T-helper 1 cell treated with Interleukin-12 subunit alpha and Interleukin-12 subunit beta and Interleukin-4 antibody, amounts not matched to agents 30 ng/mL and 1 ng/mL, for 36 hours (primary cell): ENCODE results near the gene ADAMTS3. TPM values are rescaled to one million over a fixed set of nuclear protein-coding genes. Genes with fewer than 3 reads are reported as not detected.
"Not testable (repeated sequence)": the region's sequence is repeated elsewhere in the genome, so short reads cannot be mapped to it uniquely, and the experiment has no call there.

Experiments
- intact Hi-C: fragments of 100-400 bp; cut with micrococcal nuclease; formaldehyde crosslinking; loops from one replicate; pipeline ENCODE4 v1.15.1; 2024
- total RNA-seq: library from RNA; stranded (reverse); gene quantifications from 2 replicates; pipeline ENCODE4 v1.2.3, GENCODE V29; 2022

Gene ADAMTS3
- total RNA-seq, 1 donor from 2014 or later: not detected

DNA sequence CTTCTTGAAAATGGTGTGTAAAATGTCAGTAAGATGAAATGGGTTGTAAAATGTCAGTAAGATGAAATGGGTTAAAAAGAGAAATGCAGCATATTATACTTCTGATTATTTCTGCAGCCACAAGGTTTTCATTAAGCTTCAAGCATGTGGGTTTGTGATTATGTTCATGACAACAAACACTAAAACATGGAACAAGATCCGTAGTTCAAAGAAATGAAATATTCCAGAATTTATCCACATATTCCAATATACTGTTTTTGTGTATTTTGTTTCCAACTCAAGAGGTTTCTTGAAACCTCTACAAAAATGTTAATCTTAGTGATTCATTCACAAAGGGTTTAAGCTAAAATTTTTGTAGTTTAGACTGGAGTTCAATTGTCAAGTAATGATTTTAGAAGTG is 84.0 kb downstream of the ADAMTS3 start:
- intact Hi-C loops: no loop called here

DNA sequence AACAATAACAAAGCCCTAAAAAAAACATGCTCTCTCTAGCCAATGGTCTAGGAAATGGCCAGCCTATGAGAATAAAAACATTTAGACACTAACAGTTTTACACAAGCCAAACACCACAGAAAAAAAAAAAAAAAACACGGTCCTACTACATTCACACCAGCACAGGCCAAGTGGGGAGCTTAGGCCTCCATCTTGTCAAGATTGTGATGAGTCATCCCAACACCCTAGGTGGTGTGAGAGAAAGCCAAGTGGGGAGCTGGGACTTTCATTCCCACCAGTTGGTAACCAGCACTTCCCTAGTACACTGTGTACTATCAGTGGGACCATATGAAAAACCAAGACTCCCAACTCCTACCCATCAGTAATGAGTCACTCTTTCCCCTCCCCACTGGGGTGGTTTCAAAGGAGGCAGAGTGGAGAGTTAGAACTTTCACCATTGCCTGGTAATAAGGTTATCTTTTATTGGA is 95.6 kb downstream of the ADAMTS3 start:
- intact Hi-C loops: no loop called here

DNA sequence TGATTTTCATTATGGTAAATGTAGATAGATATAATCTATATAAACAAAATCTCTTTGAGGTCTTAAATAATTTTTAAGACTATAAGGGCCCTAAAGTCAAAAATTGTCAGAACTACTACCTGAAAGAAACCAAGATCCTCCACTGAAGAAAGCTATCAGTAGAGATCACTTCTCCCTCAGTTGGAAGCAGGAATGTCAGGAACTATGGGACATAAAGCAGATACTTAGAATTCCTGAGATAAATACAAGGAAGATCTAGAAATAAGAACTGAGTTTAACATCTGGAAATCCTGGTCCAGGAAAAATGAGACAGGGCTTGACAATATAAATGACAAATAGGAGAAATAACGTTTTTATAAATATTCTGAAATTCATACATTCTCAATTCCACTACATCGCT is 97.2 kb downstream of the ADAMTS3 start:
- intact Hi-C loops: no loop called here

DNA sequence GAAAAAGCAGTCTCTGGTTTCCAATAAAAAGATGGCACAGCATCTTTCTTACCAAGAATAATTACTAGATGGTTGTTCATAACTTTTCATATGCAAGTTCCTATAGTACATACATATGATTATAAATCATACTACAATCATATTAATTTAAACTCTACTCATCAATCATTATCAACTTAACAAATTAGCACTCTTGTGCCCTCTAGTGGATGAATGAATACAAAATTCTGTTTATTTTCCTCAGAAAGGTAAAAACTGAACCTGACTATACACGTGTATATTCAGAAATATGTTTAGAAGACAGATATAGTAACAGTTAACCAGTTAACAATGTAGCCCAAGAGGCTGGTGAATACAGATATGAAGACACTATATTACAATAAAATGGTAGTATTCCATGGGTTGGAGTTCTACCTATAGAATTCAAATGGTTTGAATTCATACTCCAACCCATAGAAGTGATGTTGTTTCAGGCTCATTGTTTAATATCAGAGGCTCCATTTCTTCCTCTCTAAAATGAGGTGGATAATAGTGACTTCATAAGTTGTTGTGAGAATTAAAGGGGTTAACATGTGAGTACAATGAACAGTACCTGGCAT is 100.0 kb downstream of the ADAMTS3 start:
- intact Hi-C loops: loop anchor here (2.0 kb wide), 1 partner anchor 142 kb away; no protein-coding TSS in a partner anchor

DNA sequence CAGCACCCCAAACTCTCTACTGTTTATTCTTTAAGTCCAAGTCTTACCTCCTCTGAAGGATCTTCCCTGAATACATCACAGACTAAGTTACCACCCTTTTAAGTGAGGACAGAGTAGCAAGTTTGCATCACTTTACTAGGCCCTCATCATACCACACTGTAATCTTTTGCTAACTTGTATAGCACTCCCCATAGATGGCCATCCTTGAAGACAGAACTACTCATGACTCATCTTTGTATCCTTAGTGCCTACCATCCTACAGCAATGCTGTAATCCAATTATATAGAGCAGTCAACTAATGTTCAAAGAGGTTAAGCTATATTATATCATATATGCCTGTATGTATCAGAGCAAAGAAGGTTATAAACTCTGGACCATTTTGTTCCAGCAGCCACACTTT is 101.4 kb downstream of the ADAMTS3 start:
- intact Hi-C loops: loop anchor here (2.0 kb wide), 1 partner anchor 141 kb away; no protein-coding TSS in a partner anchor

DNA sequence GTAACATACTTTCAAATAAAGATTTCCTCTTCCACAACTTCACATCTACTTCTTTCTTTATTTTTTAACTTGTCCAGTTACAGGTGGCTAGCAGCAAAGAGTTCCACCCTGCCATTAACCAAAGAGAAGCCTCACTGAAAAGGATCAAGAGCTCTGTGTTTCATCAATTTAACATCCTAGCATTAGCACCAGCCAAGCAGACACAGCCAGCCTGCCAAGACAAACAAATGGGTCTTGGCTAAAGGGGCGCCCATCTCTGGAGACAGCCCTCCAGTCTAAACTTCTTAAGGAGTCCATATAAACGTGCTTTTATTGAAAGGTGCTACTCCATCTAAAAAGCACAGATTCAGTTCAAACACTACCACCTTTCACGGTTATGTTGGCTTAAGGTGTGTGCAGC is 105.3 kb downstream of the ADAMTS3 start:
- intact Hi-C loops: no loop called here

DNA sequence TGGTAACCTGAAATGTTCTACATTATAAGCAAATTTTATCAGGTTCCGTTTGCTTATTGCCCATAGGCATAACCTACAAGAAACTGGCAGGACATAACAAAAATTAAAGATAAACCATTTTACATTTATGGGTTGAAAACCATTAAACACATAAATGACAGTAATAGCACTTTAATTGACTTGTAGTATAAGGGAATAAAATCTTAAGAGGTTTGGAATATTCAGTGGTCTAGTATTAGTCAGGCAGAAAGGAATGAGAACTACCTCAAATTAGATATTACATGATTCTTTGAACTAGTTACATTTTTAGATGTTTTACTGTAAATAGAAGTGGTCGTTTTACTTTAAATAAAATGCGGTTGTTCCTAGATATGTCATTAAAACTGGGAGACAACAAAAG is 111.9 kb downstream of the ADAMTS3 start:
- intact Hi-C loops: no loop called here

DNA sequence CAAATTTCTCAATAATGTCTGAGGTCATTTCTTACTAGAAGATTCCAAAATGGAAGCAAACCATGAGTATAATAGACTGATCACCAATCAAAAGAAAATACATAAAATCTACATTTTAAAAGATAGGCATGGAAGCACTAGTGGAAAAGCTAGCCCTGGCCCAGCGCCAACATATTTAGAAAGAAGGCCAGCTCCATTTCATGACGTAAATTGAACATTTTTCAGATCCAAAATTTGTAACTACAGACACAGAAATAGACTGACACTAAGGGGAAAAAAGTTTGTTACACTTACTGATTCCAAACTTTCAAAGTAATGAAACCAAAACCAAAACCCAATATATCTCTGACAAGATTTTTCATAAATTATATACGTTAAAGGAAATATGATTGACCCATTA is 117.7 kb downstream of the ADAMTS3 start:
- intact Hi-C loops: no loop called here

DNA sequence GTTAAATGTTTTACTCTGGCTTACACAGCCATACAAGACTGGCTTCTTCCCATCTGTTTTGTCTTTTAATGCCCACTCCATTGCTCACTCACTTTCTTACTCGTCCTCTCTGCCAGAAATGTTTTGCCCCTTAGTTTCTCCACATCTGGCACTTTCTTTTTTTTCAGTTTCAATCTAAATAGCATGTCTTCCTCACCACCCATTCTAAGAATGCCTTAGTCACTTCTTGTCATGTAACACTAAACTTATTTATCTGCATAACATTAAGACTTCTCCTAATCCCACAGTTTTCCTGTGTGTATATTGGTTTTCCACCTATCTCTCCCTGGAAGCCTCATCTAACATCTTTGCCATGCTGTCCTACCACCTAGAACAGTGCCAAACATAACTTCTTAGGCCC is 119.3 kb downstream of the ADAMTS3 start:
- intact Hi-C loops: no loop called here

DNA sequence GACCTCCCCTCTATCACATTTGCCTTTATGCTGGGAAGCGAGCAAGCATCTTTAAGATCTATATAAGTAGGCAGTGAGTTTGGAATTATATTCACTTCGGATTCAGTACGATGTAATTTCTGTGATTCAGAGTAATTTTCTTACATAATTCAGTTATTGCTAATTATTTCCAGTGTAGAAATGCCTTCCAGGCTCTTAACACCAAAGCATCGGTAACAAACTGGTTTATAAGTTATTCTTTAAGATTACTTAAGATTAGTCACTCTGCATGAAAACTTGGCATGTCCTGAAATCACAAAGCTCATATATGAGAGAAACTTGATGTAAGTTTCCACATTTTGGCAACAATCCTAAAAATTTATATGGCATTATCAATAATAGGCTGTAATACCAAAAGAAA is 120.8 kb downstream of the ADAMTS3 start:
- intact Hi-C loops: no loop called here

DNA sequence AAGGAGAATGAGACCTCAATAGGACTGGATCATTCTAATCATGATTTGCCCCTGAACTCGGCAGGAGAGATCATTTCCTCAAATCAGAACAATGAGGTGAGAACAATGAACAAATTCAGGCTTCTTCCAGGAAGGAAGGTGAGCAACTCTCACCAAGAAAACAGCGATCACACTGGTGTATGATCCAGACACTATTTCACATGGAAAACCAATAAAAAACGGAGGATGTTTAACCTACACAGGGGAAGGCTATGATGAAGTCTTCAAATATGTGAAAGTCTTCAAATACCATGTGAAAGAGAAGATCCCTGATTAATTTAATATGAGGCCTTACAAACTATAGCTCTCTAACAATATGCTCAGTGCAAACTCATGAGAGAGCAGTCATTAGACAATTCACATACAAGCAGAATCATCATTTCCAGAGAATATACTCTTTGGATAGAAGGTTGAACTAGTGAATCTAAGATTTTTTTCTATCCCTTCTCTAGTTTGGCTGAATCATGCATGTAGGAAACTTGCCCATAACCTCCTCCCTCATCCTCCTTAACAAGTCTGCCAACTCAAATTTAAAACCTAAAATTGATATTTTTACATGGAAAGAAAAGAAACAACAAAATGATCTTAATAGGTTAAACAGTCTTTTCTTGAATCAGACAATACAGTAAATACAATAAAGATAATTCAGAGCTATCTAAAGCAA is 122.5 kb downstream of the ADAMTS3 start:
- intact Hi-C loops: no loop called here

DNA sequence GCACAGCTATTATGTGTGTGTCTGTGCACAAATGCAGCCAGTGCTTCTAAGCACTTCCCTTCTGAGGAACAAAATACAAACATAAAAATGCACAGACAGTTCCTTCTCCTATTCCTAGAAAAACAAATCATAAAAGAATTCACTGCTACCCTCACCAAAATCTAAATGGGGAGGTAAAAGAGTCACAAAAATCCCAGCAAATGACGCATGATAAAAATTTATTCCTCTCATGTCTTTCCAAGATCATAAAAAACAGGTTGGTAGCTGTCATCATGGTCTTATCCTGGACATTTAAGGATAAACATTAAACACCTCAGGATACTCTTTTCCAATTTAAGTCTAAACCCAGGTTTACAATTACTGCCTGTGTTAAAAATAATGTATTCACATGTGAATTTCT is 124.9 kb downstream of the ADAMTS3 start:
- intact Hi-C loops: no loop called here

DNA sequence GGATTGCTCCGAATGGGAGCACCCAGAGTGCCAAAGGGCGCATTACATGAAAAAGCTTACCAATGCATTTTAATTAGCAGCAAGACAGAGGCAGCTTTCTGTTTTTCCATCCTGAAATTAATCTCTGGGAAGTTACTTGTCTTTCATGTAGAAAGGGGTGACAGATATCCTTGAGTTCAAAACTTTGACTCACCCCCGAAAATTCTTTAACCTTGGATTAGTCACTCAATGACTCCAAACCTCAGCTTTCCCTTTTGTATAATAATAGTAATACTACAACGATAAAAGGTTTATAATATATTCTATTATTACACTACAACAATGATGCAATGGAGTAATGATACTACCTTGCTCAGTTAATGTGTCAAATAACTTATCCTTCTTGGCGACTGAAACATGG is 126.3 kb downstream of the ADAMTS3 start:
- intact Hi-C loops: no loop called here

DNA sequence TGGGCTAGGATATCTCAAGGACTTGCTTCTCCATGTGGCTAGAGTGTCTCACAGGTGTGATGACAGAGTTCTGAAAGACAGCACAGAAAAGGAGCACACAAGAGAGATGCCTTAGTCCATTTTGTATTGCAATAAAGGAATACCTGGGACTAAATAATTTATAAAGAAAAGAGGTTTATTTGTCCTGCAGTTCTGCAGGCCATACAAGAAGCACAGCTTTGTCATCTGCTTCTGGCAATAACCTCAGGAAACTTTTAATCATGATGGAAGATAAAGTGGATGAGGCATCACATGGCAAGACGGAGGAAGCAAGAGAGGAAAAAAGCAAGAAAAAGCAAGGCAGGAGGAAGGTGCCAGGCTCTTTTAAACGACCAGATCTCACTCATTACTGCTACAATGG is 126.9 kb downstream of the ADAMTS3 start:
- intact Hi-C loops: no loop called here

DNA sequence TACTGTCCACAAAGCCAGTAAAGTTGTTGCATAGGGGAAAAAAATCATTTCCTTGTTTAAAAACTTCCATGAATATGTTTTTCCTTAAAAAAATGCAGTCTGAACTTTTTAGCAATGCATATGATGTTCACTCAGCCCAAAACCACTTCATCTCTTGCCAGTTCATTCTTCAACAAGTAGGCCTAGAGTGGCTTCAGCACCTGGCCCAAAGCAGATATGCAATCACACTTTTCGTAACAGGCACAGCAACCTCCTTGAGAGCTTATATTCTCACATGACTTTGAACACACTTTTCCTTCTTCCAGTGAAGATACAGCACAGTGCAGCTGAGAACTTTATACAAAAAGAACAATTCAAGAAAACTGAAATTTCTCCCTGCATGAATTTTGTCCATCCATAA is 128.6 kb downstream of the ADAMTS3 start:
- intact Hi-C loops: no loop called here

DNA sequence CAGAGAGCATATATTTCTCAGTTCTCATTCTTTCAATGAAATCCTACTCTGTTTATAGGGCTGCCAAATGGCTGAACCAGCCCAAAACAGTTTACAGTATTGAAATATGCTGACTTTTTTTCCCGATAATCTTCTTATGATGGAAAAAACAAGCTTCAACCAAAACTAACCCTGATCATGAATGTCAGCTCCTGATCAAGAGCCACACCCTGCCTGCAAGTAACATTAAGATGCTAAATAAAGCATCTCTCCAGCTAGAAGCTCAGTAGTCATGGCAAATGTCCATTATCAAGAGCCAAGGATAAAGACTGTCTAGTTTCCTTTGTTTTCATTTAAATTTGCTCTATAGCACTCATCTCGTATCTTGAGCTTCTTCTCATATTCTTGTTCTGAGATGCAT is 136.0 kb downstream of the ADAMTS3 start:
- intact Hi-C loops: no loop called here

DNA sequence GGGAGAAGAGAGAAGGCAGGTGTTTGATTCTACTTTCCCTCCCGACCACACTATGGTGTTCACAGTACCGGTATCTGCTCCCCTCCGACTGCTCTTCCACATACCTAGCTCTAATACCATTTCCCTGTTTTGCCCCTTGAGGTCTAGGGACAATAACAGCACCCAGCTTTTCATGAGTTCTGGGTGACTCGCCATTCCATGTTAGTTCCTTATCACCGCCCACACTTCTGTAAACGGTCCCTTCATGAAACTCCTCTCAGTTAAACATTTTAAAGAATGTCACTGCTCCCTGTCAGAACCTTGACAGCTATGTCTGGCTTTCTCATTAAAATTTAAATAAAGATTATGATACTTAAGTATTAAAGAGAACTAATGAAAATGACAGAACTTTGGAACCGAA is 136.7 kb downstream of the ADAMTS3 start:
- intact Hi-C loops: no loop called here

DNA sequence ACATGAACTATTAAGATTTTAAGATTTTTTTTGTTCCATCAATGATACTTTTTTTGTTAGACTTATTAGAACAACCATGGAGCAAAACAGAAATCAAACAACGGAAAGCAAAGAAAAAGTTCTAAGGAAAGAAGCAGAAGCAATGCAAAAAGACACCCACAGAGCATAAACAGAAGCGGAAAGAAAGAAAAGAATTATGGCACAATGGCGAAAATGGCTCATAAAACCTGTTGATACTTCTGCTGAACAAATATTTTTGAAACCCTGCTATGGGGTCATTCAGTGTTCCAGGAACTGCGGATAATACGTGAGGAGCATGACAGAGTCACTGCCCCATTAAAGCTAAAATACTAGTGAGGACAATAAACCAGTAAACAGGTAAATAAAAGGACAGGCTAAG is 138.0 kb downstream of the ADAMTS3 start:
- intact Hi-C loops: no loop called here

DNA sequence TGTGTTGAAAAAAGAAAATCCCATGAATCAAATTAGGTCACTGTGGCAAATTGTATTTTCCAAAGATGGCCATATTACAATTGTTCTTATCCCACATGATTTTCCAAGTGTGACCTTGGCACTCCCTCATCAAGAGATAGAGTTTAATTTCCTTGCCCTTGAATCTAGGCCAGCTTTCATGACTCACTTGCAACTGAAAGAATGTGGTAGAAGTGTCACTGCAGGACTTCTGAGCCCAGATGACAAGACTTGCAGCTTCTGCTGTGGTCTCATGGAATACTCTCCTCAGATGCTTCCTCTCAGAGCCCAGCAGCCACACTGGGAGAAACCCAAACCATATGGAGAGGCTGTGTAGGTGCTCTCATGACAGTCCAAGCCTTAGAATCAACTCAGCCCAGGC is 139.0 kb downstream of the ADAMTS3 start:
- intact Hi-C loops: no loop called here

DNA sequence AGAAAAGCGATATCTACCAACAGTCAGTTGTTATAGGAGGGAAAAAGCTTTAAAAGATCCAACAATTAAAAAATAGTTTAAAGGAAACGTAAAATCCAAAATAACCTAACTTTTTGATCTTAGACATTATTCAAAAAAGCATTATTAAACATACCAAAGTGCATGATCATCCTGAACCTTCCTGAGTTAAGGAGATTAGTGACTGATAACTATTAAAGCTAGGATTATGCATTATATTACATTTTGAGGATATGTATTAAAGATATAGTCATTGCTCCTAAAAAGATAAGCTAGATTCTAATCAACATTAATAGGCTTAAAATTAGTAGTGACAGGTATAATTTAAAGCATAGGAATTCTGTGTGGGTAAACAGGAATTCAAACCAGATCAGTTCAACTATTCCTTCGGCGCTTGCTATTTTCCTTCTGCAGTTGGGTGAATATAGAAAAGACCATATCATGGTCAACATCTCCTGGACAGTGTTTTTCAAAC is 139.6 kb downstream of the ADAMTS3 start:
- intact Hi-C loops: no loop called here

DNA sequence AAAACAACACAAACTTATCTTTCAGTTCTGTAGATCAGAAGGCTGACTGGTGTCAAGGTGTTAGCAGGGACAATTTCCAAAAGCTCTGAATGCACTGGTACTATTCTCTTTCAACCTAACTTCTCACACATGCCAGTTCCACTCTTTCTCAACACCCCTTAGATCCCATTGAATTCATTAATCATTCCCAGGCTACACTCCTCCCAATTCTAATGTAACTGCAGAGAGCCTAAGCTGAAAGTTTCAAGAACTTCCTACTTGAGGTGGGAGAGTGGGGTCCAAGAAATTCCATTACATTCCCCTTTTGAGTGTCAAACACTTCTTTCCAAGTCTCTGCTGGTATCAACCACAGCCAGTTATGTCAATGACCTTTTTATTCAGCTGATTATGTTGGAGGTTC is 142.0 kb downstream of the ADAMTS3 start:
- intact Hi-C loops: no loop called here

DNA sequence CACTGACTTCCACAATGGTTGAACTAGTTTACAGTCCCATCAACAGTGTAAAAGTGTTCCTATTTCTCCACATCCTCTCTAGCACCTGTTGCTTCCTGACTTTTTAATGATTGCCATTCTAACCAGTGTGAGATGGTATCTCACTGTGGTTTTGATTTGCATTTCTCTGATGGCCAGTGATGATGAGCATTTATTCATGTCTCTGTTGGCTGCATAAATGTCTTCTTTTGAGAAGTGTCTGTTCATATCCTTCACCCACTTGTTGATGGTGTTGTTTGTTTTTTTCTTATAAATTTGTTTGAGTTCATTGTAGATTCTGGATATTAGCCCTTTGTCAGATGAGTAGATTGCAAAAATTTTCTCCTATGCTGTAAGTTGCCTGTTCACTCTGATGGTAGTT is 143.1 kb downstream of the ADAMTS3 start:
- intact Hi-C loops: not testable (repeated sequence)

DNA sequence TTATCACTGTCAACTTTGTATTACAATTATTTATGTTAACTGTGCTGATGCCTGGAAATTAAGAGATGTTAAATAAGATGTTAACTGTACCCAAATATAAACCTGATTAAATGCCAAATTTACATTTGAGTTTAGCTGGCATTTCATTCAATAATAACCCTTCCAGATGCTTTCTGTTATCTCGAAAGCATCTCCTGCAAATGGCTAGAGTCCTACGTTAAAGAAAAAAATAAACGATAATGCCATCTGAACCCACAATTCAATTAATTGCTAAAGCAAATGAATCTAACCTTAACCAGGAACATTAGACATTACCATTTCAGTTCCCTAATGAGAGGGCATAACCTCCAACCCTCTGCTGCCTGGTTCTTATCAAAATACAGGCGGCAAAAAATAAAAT is 145.0 kb downstream of the ADAMTS3 start:
- intact Hi-C loops: no loop called here
